Activated CD4-positive, alpha-beta memory T cell treated with anti-CD3 and anti-CD28 coated beads for 36 hours (primary cell): Measurements from ENCODE around the gene CAPSL. TPM values are rescaled to one million over a fixed set of nuclear protein-coding genes. Genes with fewer than 3 reads are reported as not detected.
A peak's percentile ranks its signal among the peaks of the same experiment; 100 is the strongest.

Source experiments
- CTCF ChIA-PET: fragments of 350-600 bp; sonication (Branson Sonifier 250); formaldehyde crosslinking; loops from one replicate; lab custom pipeline; 2021; ENCODE audit warnings: antibody characterized with exemption, inconsistent platforms; lab: Charles Lee
- POLR2A ChIA-PET: fragments of 350-600 bp; sonication (Branson Sonifier 250); formaldehyde crosslinking; loops from one replicate; lab custom pipeline; 2021; ENCODE audit warnings: antibody characterized with exemption; lab: Charles Lee
- DNase-seq: peaks from one replicate; pipeline ENCODE4 v3.0.0-alpha.2; 2020
- H3K27ac Mint-ChIP-seq: one replicate; pipeline ENCODE4 v1.8.0; 2021; ENCODE audit warnings: mixed read lengths
- H3K27me3 Mint-ChIP-seq: one replicate; pipeline ENCODE4 v1.8.0; 2021; ENCODE audit warnings: mixed read lengths
- H3K36me3 Mint-ChIP-seq: one replicate; pipeline ENCODE4 v1.8.0; 2021; ENCODE audit warnings: mixed read lengths
- H3K4me1 Mint-ChIP-seq: one replicate; pipeline ENCODE4 v1.8.0; 2021; ENCODE audit warnings: low read depth, mixed read lengths
- H3K4me3 Mint-ChIP-seq: one replicate; pipeline ENCODE4 v1.8.0; 2021; ENCODE audit warnings: mild to moderate bottlenecking, mixed read lengths
- H3K9me3 Mint-ChIP-seq: one replicate; pipeline ENCODE4 v1.8.0; 2021; ENCODE audit warnings: mixed read lengths
- intact Hi-C: fragments of 100-400 bp; cut with micrococcal nuclease; formaldehyde crosslinking; loops from one replicate; pipeline ENCODE4 v1.15.1; 2023
- total RNA-seq, 2 experiments: library from RNA; stranded (reverse); gene quantifications; one replicate each; pipeline ENCODE4 v1.2.3, GENCODE V29; 2021

Gene CAPSL
- total RNA-seq, 2 experiments from 2014 or later, result 0.73 to 1.0 TPM

GRCh38 chr5:35887321-35888100, 50.9 kb downstream of the CAPSL start:
- Mint-ChIP-seq H3K27me3 (no peaks in the 10 kb centered on the region), H3K27ac (no peak overlapping the region), H3K4me3 (no peak overlapping the region), H3K9me3 (peaks cover 2% of the 10 kb centered on the region), H3K36me3 (no peaks in the 10 kb centered on the region), H3K4me1 (peaks cover 19% of the 10 kb centered on the region)
- intact Hi-C loops, result no loop called here
- POLR2A ChIA-PET, result no interaction called here
- CTCF ChIA-PET, result no interaction called here
- no peak for DNase-seq

- POLR2A ChIA-PET, result no interaction called here
- intact Hi-C loops, result no loop called here
- peaks cover 2% of the 10 kb centered on the region for H3K9me3 Mint-ChIP-seq
- H3K27me3 Mint-ChIP-seq, result no peaks in the 10 kb centered on the region
- H3K27ac Mint-ChIP-seq, result no peak overlapping the region
- CTCF ChIA-PET, result no interaction called here
- no peak for DNase-seq
- H3K4me1 Mint-ChIP-seq, result peaks cover 27% of the 10 kb centered on the region
- H3K36me3 Mint-ChIP-seq, result no peaks in the 10 kb centered on the region
- H3K4me3 Mint-ChIP-seq, result no peak overlapping the region
These were observed 52.0 kb downstream of the CAPSL start for GRCh38 chr5:35886381-35886780.

GRCh38 chr5:35884773-35885172, 53.6 kb downstream of the CAPSL start:
- peaks cover 35% of the 10 kb centered on the region for H3K4me1 Mint-ChIP-seq
- peaks cover 2% of the 10 kb centered on the region for H3K9me3 Mint-ChIP-seq
- intact Hi-C loops, result loop anchor here (1.0 kb wide), 5 partner anchors 8 to 40 kb away; no protein-coding TSS in a partner anchor
- no peaks in the 10 kb centered on the region for H3K27me3 Mint-ChIP-seq
- ChIA-PET CTCF (interaction anchor here (0.9 kb wide), 1 partner anchor 215 kb away, joined by 3 read pairs; no protein-coding TSS in a partner anchor), POLR2A (no interaction called here)
- DNase-seq, result no peak
- no peaks in the 10 kb centered on the region for H3K36me3 Mint-ChIP-seq
- H3K4me3 Mint-ChIP-seq, result no peak overlapping the region
- no peak overlapping the region for H3K27ac Mint-ChIP-seq

- H3K36me3 Mint-ChIP-seq, result peaks cover 3% of the 10 kb centered on the region
- peaks cover 2% of the 10 kb centered on the region for H3K9me3 Mint-ChIP-seq
- no peak for DNase-seq
- no peaks in the 10 kb centered on the region for H3K27me3 Mint-ChIP-seq
- ChIA-PET CTCF (interaction anchor here (0.9 kb wide), 1 partner anchor 215 kb away, joined by 3 read pairs; no protein-coding TSS in a partner anchor), POLR2A (no interaction called here)
- peaks cover 39% of the 10 kb centered on the region for H3K4me1 Mint-ChIP-seq
- peak overlapping the region; percentile 86 for H3K27ac Mint-ChIP-seq
- H3K4me3 Mint-ChIP-seq, result no peak overlapping the region
- intact Hi-C loops, result loop anchor here (1.0 kb wide), 5 partner anchors 8 to 40 kb away; no protein-coding TSS in a partner anchor
These were observed 54.1 kb downstream of the CAPSL start for GRCh38 chr5:35884191-35884769.

GRCh38 chr5:35881758-35882157, 56.7 kb downstream of the CAPSL start:
- Mint-ChIP-seq H3K4me3 (no peak overlapping the region), H3K9me3 (peaks cover 2% of the 10 kb centered on the region), H3K27me3 (no peaks in the 10 kb centered on the region), H3K27ac (peak overlapping the region; percentile 75), H3K4me1 (peaks cover 64% of the 10 kb centered on the region), H3K36me3 (peaks cover 24% of the 10 kb centered on the region)
- POLR2A ChIA-PET, result interaction anchor here (0.8 to 1.8 kb wide), 3 partner anchors 9 to 19 kb away, joined by 3 to 7 read pairs (median 5); no protein-coding TSS in a partner anchor
- CTCF ChIA-PET, result interaction anchor here (0.6 to 1.7 kb wide), 5 partner anchors 9 to 563 kb away, joined by 3 to 9 read pairs (median 3); no protein-coding TSS in a partner anchor
- no peak for DNase-seq
- intact Hi-C loops, result no loop called here

GRCh38 chr5:35880156-35880555, 58.3 kb downstream of the CAPSL start:
- ChIA-PET CTCF (interaction anchor here (0.7 to 1.8 kb wide), 3 partner anchors 46 to 553 kb away, joined by 3 to 5 read pairs (median 4); no protein-coding TSS in a partner anchor), POLR2A (interaction anchor here (0.7 to 1.8 kb wide), 3 partner anchors 19 to 27 kb away, joined by 3 to 7 read pairs (median 4); no protein-coding TSS in a partner anchor)
- H3K27ac Mint-ChIP-seq, result peak overlapping the region; percentile 46
- H3K27me3 Mint-ChIP-seq, result no peaks in the 10 kb centered on the region
- peaks cover 79% of the 10 kb centered on the region for H3K4me1 Mint-ChIP-seq
- H3K4me3 Mint-ChIP-seq, result no peak overlapping the region
- peaks cover 2% of the 10 kb centered on the region for H3K9me3 Mint-ChIP-seq
- DNase-seq, result no peak
- H3K36me3 Mint-ChIP-seq, result peaks cover 38% of the 10 kb centered on the region
- intact Hi-C loops, result no loop called here

- POLR2A ChIA-PET, result interaction anchor here (1.0 kb wide), 1 partner anchor 25 kb away, joined by 3 read pairs; no protein-coding TSS in a partner anchor
- Mint-ChIP-seq H3K4me3 (no peak overlapping the region), H3K27me3 (no peaks in the 10 kb centered on the region), H3K36me3 (peaks cover 43% of the 10 kb centered on the region), H3K9me3 (peaks cover 2% of the 10 kb centered on the region), H3K27ac (no peak overlapping the region), H3K4me1 (peaks cover 84% of the 10 kb centered on the region)
- CTCF ChIA-PET, result interaction anchor here (0.6 to 1.8 kb wide), 3 partner anchors 17 to 229 kb away, joined by 3 to 5 read pairs (median 4); no protein-coding TSS in a partner anchor
- intact Hi-C loops, result no loop called here
- no peak for DNase-seq
These were observed 58.8 kb downstream of the CAPSL start for GRCh38 chr5:35879649-35880048.

- H3K36me3 Mint-ChIP-seq, result peaks cover 49% of the 10 kb centered on the region
- peaks cover 85% of the 10 kb centered on the region for H3K4me1 Mint-ChIP-seq
- H3K27me3 Mint-ChIP-seq, result no peaks in the 10 kb centered on the region
- DNase-seq, result no peak
- no peak overlapping the region for H3K4me3 Mint-ChIP-seq
- peak overlapping the region; percentile 75 for H3K27ac Mint-ChIP-seq
- H3K9me3 Mint-ChIP-seq, result peaks cover 2% of the 10 kb centered on the region
- ChIA-PET POLR2A (interaction anchor here (1.0 kb wide), 1 partner anchor 26 kb away, joined by 3 read pairs; no protein-coding TSS in a partner anchor), CTCF (interaction anchor here (0.6 to 1.8 kb wide), 4 partner anchors 11 to 228 kb away, joined by 3 to 5 read pairs (median 4); no protein-coding TSS in a partner anchor)
- intact Hi-C loops, result no loop called here
These were observed 59.3 kb downstream of the CAPSL start for GRCh38 chr5:35879096-35879495.

GRCh38 chr5:35878079-35878478, 60.3 kb downstream of the CAPSL start:
- H3K36me3 Mint-ChIP-seq, result peaks cover 59% of the 10 kb centered on the region
- CTCF ChIA-PET, result interaction anchor here (0.9 kb wide), 1 partner anchor 12 kb away, joined by 3 read pairs; no protein-coding TSS in a partner anchor
- H3K4me1 Mint-ChIP-seq, result peaks cover 85% of the 10 kb centered on the region

GRCh38 chr5:35877655-35878054, 60.8 kb downstream of the CAPSL start:
- H3K9me3 Mint-ChIP-seq, result no peaks in the 10 kb centered on the region
- H3K36me3 Mint-ChIP-seq, result peaks cover 62% of the 10 kb centered on the region
- no peaks in the 10 kb centered on the region for H3K27me3 Mint-ChIP-seq
- H3K4me3 Mint-ChIP-seq, result no peak overlapping the region
- peak overlapping the region; percentile 80 for H3K27ac Mint-ChIP-seq
- ChIA-PET CTCF (no interaction called here), POLR2A (no interaction called here)
- intact Hi-C loops, result loop anchor here (1.0 to 2.0 kb wide), 3 partner anchors 15 to 25 kb away; no protein-coding TSS in a partner anchor
- H3K4me1 Mint-ChIP-seq, result peaks cover 83% of the 10 kb centered on the region
- DNase-seq, result no peak

More at GRCh38 chr5:35878079-35878478, 60.3 kb downstream of the CAPSL start:
- no peak for DNase-seq
- Mint-ChIP-seq H3K4me3 (no peak overlapping the region), H3K27me3 (no peaks in the 10 kb centered on the region), H3K9me3 (no peaks in the 10 kb centered on the region), H3K27ac (peak overlapping the region; percentile 80)
- intact Hi-C loops, result no loop called here
- POLR2A ChIA-PET, result no interaction called here

- intact Hi-C loops, result loop anchor here (1.0 to 2.0 kb wide), 4 partner anchors 7 to 25 kb away; no protein-coding TSS in a partner anchor
- ChIA-PET POLR2A (no interaction called here), CTCF (no interaction called here)
- peaks cover 67% of the 10 kb centered on the region for H3K36me3 Mint-ChIP-seq
- peak overlapping the region; percentile 80 for H3K27ac Mint-ChIP-seq
- no peak for DNase-seq
- no peaks in the 10 kb centered on the region for H3K9me3 Mint-ChIP-seq
- H3K27me3 Mint-ChIP-seq, result no peaks in the 10 kb centered on the region
- H3K4me3 Mint-ChIP-seq, result no peak overlapping the region
- peaks cover 79% of the 10 kb centered on the region for H3K4me1 Mint-ChIP-seq
These were observed 61.5 kb downstream of the CAPSL start for GRCh38 chr5:35876922-35877321.
